OCI-LY7 (cell line): ENCODE results near the gene GATAD2B. TPM values are rescaled to one million over a fixed set of nuclear protein-coding genes. Genes with fewer than 3 reads are reported as not detected.

Source experiments
- BruUV-seq: library from RNA; stranded (reverse); fragments of 400-500 nt; replicated peaks from 2 replicates; lab custom pipeline; 2021; lab: Mats Ljungman, UMichigan
- CTCF ChIA-PET: fragments of 300-600 bp; sonication (Branson Sonifier 250); formaldehyde crosslinking; loops from one replicate; lab custom pipeline; 2022; ENCODE audit warnings: antibody characterized with exemption; ENCODE audit not compliant: unreplicated experiment; lab: Charles Lee
- POLR2A ChIA-PET: fragments of 300-600 bp; sonication (Branson Sonifier 250); formaldehyde crosslinking; loops from one replicate; lab custom pipeline; 2022; ENCODE audit warnings: antibody characterized with exemption; lab: Charles Lee
- DNase-seq: peaks from one replicate; pipeline ENCODE4 v3.0.0-alpha.2; 2015; ENCODE audit warnings: low spot score
- H2AFZ ChIP-seq: fragments of 200-600 bp; sonication (generic), shearing (Covaris generic); 2 replicates; pipeline ENCODE4 v1.6.1; 2014; ENCODE audit warnings: mild to moderate bottlenecking, antibody characterized with exemption, low read length, moderate library complexity
- H3K27ac ChIP-seq: fragments of 200-600 bp; sonication (generic); 2 replicates; pipeline ENCODE4 v1.5.1; 2014; ENCODE audit warnings: mixed run types, low read depth, mild to moderate bottlenecking, moderate library complexity, low read length, inconsistent platforms; ENCODE audit not compliant: poor library complexity, severe bottlenecking
- H3K36me3 ChIP-seq: fragments of 200-600 bp; sonication (generic); 2 replicates; pipeline ENCODE4 v1.6.1; 2014; ENCODE audit warnings: mild to moderate bottlenecking, antibody characterized with exemption, low read length, moderate library complexity, mixed read lengths; ENCODE audit not compliant: insufficient read depth
- H3K4me1 ChIP-seq: fragments of 200-600 bp; sonication (generic); 2 replicates; pipeline ENCODE4 v1.5.1; 2014; ENCODE audit warnings: mild to moderate bottlenecking, low read length; ENCODE audit not compliant: insufficient read depth, poor library complexity, severe bottlenecking
- H3K4me2 ChIP-seq: fragments of 200-600 bp; sonication (generic); 2 replicates; pipeline ENCODE4 v1.6.1; 2014; ENCODE audit warnings: mild to moderate bottlenecking, low read length
- H3K4me3 ChIP-seq: fragments of 200-600 bp; sonication (generic); 2 replicates; pipeline ENCODE4 v1.5.1; 2014; ENCODE audit warnings: mild to moderate bottlenecking, low read depth, low read length; ENCODE audit not compliant: poor library complexity, severe bottlenecking
- H3K79me2 ChIP-seq: fragments of 200-600 bp; sonication (generic); 2 replicates; pipeline ENCODE4 v1.6.1; 2016; ENCODE audit warnings: low read depth, mild to moderate bottlenecking, low read length, moderate library complexity, mixed read lengths; ENCODE audit not compliant: insufficient read depth
- H3K9me2 ChIP-seq: fragments of 200-600 bp; sonication (generic); 2 replicates; pipeline ENCODE4 v1.6.1; 2016; ENCODE audit warnings: mild to moderate bottlenecking, low read length, mixed read lengths; ENCODE audit not compliant: insufficient read depth
- H3K9me3 ChIP-seq: fragments of 200-600 bp; sonication (generic); 2 replicates; pipeline ENCODE4 v1.6.1; 2014; ENCODE audit warnings: mild to moderate bottlenecking, mixed run types, low read length, mixed read lengths
- H4K20me1 ChIP-seq: fragments of 200-600 bp; sonication (generic); 2 replicates; pipeline ENCODE4 v1.6.1; 2014; ENCODE audit warnings: mild to moderate bottlenecking, antibody characterized with exemption, low read length, moderate library complexity, mixed read lengths; ENCODE audit not compliant: insufficient read depth
- CTCF ChIP-seq: fragments of 200-600 bp; sonication (generic); conservative IDR thresholded peaks from 2 replicates; pipeline ENCODE4 v1.5.1; 2014; ENCODE audit warnings: mild to moderate bottlenecking, antibody characterized with exemption, low read length, moderate library complexity, mixed read lengths
- EZH2phosphoT487 ChIP-seq: fragments of 200-600 bp; sonication (generic); IDR thresholded peaks from 2 replicates; pipeline ENCODE4 v1.6.1; 2018; ENCODE audit warnings: low read depth, borderline replicate concordance, mild to moderate bottlenecking, mixed run types, antibody characterized with exemption, low read length, moderate library complexity, mixed read lengths
- intact Hi-C: fragments of 100-400 bp; cut with micrococcal nuclease; formaldehyde crosslinking; loops from one replicate; pipeline ENCODE4 v1.10.0; 2022; ENCODE audit not compliant: unreplicated experiment
- total RNA-seq, 2 experiments: library from RNA; depleted of rRNA in 1 of 2; stranded (reverse); fragments of >200 nt in 1 of 2; shearing (Covaris generic) in 1 of 2; gene quantifications; 2 replicates each; pipeline ENCODE4 v1.2.3, GENCODE V29; 2014 to 2022

Gene GATAD2B
- total RNA-seq, 2 experiments from 2014 or later, result 11.2 to 65.2 TPM

- intact Hi-C loops, result no loop called here
Measured at GRCh38 chr1:153953859-153954365, 31.1 kb upstream of the GATAD2B start.

GRCh38 chr1:153951801-153952200 lies 29.0 kb upstream of the GATAD2B start:
- Histone ChIP-seq H3K9me3 (no peaks in the 10 kb centered on the region), H3K4me3 (no peak overlapping the region), H3K27ac (no peak overlapping the region), H3K36me3 (peaks cover 78% of the 10 kb centered on the region), H3K79me2 (peaks cover 30% of the 10 kb centered on the region), H3K4me1 (peaks cover 32% of the 10 kb centered on the region), H3K9me2 (no peaks in the 10 kb centered on the region), H3K4me2 (no peak overlapping the region), H2AFZ (no peak overlapping the region), H4K20me1 (peaks cover 18% of the 10 kb centered on the region)
- TF ChIP-seq CTCF (no peak), EZH2phosphoT487 (no peak)
- ChIA-PET POLR2A (no interaction called here), CTCF (no interaction called here)
- DNase-seq, result no peak
- no TSS peak for BruUV-seq
- intact Hi-C loops, result no loop called here

More at GRCh38 chr1:153953859-153954365, 31.1 kb upstream of the GATAD2B start:
- H4K20me1 ChIP-seq, result peaks cover 18% of the 10 kb centered on the region
- DNase-seq, result no peak
- H3K36me3 ChIP-seq, result peaks cover 57% of the 10 kb centered on the region
- ChIA-PET CTCF (no interaction called here), POLR2A (interaction anchor here (1.5 kb wide), 1 partner anchor 10 kb away, joined by 3 read pairs; no protein-coding TSS in a partner anchor)
- no TSS peak for BruUV-seq
- no peaks in the 10 kb centered on the region for H3K9me2 ChIP-seq
- no peak for TF ChIP-seq CTCF
- no peaks in the 10 kb centered on the region for H3K9me3 ChIP-seq
- no peak overlapping the region for H3K4me3 ChIP-seq
- no peak overlapping the region for H2AFZ ChIP-seq
- peaks cover 20% of the 10 kb centered on the region for H3K4me1 ChIP-seq
- H3K27ac ChIP-seq, result no peak overlapping the region
- peaks cover 43% of the 10 kb centered on the region for H3K79me2 ChIP-seq
- no peak overlapping the region for H3K4me2 ChIP-seq

- H3K36me3 ChIP-seq, result peaks cover 80% of the 10 kb centered on the region
- no peak overlapping the region for H3K27ac ChIP-seq
- BruUV-seq, result no TSS peak
- peaks cover 28% of the 10 kb centered on the region for H3K4me1 ChIP-seq
- no peak for DNase-seq
- no peaks in the 10 kb centered on the region for H3K9me3 ChIP-seq
- H3K4me3 ChIP-seq, result no peak overlapping the region
- H4K20me1 ChIP-seq, result peaks cover 13% of the 10 kb centered on the region
- peaks cover 24% of the 10 kb centered on the region for H3K79me2 ChIP-seq
- H2AFZ ChIP-seq, result no peak overlapping the region
- TF ChIP-seq CTCF (no peak), EZH2phosphoT487 (no peak)
- ChIA-PET CTCF (no interaction called here), POLR2A (no interaction called here)
- H3K4me2 ChIP-seq, result no peak overlapping the region
- intact Hi-C loops, result no loop called here
- H3K9me2 ChIP-seq, result no peaks in the 10 kb centered on the region
Measured at GRCh38 chr1:153951183-153951582, 28.4 kb upstream of the GATAD2B start.
